COLO829 (cell line): Measurements from ENCODE around the gene HOTAIR.
A peak's percentile ranks its signal among the peaks of the same experiment; 100 is the strongest.

Source experiments
- DNase-seq: peaks from one replicate; pipeline ENCODE4 v3.0.0; 2012; ENCODE audit warnings: low spot score

The HOTAIR gene

DNA sequence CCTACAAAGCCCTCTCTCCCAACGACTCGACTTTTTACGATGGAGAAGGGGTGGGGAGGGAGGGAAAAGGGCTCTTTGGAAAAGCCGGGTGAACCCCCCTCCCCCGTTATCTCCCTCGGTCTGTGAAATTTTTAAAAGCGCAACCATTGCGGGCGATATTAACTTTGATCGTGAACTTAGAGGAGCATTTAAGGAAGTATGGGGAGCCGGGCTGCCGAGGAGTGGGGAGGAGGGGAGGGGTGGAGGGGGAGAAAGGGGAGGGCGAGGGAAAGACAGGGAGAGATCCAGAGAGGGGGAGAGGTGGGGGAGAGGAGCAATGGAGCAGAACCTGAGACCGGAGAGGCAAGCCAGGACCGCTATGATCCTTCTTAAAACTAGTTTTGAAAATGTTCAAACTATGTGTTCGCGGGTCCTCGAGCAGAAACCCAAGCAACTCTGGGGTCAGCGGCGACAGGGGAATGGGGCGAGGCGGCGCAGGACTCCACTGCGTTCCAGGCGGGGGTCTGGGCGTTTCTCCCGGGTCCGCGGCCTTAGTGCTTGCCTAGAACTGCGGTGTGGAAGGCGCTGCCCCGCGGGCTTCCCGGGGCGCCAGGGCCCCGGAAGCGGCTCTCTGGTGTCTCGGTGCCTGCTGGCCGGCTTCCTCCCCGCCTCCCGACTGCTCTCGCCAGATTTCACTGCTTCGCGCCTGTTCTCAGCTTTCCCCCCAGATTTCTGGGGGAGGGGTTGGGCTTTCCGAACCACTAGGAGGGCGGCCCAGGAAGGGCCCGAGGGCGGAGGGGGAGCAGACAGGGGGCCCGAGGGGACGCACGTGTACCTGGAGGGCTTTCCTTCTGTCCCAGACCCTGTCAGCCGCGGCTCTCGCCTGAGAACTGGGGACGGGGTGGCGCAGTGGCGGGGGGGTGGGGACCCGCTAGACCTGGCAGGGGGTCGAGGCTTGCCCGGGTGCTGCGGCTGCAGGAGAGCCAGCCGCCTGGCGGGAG, at the start of gene HOTAIR:
Gene HOTAIR, minus strand, starts transcription at position 871 of the 980 bp plus-strand sequence.
- DNase-seq: peak; percentile 61

DNA sequence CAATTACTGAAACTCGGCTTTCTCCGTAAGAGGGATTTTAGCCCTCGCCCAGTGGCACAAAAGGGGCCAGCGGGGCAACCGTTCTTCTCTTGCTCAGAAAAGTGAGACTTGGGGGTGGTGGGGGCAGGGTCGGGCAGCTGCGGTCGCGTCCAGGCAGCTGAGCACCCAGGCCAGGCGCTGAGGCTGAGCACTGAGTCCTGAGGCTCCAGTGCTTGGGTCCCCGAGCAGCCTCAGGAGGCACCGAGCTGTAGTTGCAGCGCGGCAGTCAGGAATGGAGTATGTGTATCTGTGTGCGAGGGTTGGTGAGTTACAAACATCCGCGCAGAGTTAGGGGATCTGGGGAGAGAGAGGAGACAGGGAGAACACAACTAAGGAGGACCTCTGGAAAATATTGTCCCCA, 49.4 kb upstream of the HOTAIR start:
- DNase-seq: no peak

DNA sequence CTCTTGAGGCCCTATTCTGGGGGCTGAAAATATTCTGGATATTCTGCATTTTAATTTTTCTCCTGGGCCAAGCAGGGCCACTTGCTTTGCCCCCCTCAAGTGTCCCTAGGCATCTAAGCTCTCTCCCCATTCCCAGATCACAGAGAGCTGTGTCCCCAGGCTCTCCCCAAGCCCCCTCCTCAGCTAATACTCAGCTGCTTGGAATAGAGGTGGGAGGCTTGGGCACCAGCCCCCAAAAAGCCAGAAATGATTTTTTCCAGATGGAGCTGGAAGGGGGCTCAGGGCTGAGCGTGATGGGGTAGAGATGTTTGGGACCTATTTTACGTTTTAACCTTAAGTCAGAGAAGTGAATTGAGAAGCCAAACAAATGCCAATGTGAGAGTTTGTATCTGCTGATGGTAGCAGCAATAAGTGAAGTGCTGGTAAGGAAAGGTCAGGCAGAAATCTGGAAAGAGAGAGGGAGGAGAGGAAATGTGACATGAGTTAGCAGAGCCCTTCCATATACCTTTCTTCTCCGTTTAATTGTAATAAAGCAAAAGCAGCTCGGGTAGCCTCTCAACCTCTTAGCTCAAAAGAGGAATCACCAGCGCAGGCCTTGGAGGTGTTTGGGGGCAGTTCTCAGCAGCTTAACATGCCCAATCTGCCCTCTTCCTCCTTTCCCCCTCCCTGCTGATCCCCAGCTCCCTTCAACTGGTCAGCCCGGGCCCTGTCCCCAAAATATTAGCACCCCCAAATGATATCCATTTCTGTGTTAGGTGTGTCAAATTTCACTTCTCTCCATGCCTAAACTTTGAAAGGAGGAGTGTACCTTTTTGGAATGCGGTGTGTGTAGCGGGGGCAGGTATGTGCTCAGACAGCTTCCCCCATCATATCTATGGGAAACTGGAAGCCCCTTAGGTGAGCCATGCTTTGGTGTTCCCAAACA, 48.5 kb upstream of the HOTAIR start:
- DNase-seq: no peak

DNA sequence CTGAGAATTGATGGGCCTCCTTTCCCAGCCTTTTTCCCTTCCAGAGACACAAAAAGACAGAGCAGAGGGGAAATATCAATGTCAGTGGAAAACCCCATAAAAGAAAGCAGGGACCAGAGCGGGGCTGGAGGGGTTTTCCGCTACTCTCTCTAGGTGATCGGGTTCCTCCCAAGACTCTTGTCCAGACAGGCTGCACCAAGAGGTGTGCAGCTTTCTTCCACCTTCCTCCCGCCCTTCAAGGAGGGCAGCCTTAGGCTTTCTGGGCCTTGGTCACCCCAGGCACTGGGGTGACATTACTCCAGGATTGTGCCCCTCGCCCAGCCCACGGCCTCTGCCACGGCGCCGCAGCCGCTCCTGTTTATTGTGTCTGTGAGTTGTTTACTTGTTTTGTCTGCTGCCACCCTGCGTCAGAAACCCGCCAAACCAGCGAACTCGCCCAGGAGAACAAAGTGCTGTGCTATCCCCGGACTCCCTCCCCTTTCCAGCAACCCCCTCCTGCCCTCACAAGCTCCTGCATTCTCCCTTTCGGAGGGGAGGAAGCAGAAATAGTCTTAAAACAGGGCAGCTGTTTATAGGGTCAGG, 46.8 kb upstream of the HOTAIR start:
- DNase-seq: no peak

DNA sequence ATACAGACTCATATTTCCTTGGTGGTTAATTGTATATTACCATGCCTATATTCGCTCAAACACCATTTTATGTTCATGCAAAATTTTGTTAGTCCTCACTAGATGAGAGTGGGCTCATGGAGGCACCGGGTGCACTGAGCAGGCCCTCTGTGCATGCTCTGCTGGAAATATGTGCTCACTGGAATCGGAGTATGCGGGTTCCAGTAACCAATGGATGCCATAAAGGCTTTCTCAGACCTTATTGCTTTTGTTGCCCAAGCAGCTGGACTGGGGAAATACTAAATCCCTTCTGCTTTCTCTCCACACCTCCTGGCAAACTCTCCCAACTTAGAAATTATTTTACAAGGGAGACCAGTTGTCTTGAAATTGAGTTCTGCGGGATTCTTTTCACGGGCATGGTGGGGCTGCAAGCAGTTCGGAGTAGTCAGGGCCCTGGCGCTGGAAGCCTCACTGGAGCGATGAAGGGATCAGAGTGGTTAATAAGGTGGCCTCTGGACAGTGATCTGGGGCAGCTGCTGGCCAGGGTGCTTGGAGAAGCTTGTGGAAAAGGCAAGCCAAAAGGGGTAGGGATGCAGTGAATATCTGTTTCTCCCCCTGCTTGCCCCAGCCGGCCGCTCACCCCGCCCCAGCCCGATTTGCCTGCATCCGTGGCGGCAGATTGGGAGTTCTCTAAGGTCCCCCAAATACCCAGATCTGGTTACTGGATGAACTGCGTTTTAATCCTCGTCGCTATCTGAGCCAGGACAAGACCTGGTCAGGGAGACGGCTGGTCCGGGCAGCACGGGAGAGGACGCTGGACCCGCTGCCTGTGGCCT, 46.0 kb upstream of the HOTAIR start:
- no peak for DNase-seq

DNA sequence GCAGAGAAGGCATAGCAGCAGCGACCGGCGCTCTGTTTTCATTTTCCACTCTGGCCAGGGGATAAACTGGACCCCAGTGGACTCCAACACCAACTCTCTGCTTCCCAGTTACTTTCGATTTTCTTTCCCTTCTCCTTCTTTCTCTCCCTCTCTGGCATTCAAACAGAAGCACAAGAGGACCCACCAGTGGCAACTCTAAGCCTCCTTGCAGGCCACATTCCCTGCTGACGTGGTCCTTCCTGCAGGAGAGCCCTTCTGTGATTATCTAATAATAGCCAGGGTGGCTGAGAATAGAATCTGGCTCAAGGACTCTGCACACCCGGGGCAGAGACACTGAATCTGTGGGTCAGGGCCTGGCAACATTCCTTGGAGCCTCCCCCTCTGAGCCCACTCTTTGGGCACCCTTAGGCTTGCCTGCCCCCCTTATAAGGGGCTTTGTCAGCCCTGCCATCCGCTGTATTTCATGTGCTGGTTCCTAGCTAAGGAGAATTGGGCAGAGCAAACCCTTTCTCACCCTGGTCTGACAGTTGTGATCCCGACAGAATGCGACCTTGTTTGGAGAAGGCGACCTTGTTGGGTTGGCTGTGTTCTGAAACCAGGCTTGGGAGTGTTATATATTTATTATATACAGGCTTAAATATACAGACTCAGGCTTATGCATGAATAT, 45.3 kb upstream of the HOTAIR start:
- no peak for DNase-seq

DNA sequence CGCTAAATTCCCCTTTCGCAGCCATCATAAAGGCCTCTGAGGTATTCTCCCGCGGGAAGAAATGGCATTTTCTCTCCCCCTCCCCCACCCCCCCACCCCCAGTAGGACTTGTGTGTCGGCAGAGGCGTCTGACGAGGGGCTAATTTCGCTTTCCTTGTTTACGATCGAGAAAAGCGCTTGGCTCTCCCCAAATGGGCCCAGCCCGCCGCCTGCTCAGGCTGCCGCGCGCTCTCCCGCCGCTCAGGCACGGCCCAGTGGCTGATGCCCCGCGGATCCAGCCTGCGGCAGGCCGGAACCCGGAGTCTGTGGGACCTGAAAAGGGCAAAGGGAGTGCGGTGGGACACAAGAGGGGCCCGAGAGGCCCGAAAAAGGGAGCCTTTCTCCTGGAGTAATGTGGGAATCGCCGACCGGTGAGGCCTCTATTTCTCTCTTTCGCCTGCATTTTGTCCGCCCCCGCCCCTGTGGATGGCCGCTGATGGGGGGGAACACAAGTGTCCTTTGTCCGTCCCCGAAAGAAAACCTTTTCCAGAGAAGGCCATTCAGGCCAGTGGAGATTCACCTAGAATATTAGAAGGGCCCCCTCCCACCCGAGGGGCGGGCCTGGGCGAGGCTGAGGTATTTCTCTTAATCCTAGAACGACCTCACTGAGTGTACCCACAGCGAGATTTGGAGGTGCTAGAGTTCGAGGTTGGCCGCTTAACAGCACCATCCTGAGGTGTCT, 44.5 kb upstream of the HOTAIR start:
- DNase-seq: no peak

DNA sequence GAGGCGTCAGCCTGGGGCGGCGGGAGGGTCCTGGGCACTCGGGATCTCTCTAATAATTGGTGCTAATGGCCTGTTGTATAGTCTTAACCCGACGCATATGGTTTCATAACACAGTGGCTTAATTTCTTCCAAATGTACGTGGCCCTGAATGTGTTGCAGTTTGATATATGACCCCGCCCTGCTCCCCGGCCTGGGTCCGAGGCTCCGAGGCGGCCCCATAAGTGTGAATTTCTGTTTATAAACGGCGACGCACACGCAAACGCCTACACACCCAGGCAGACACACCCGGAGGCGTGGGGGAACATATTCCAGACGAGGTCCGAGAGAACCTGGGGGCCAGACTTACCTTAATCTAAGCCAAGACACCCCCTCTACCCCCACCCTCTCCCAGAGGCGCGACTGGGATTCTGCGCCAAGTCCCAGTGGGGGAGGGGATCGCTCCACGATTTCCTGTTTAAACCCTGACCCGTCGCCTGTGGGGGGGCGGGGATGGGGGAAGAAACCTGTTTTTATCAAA, 43.8 kb upstream of the HOTAIR start:
- peak; percentile 60 for DNase-seq

DNA sequence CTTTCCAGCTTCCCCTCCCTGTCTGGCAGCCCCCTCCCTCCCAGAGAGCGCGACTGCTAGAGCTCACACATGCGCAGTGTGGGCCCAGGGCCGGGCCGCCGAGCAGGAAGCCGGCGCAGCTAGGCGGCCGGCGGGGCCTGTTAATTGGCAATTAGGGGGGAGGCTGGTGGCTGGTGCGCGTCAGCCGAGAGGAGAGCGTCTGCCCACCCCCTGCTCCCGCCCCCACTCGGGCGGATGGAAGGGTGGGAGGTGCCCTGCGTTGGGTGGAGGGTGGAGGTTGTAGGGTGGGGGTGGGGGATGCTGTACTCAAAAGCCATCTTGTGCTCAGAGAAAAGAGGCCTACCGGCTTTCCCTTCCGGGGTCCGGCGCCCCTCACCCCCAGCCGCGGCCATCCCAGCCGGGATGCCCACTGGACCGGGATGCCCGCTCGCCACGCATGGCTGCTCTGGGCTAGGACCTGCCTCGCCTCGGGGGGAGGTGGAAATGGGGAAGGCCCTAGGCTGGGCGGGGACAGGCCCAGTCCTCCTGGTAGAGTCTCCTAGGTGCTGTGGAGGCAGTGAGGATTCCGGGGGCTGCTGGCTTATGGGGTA, 43.2 kb upstream of the HOTAIR start:
- DNase-seq: peak; percentile 97

DNA sequence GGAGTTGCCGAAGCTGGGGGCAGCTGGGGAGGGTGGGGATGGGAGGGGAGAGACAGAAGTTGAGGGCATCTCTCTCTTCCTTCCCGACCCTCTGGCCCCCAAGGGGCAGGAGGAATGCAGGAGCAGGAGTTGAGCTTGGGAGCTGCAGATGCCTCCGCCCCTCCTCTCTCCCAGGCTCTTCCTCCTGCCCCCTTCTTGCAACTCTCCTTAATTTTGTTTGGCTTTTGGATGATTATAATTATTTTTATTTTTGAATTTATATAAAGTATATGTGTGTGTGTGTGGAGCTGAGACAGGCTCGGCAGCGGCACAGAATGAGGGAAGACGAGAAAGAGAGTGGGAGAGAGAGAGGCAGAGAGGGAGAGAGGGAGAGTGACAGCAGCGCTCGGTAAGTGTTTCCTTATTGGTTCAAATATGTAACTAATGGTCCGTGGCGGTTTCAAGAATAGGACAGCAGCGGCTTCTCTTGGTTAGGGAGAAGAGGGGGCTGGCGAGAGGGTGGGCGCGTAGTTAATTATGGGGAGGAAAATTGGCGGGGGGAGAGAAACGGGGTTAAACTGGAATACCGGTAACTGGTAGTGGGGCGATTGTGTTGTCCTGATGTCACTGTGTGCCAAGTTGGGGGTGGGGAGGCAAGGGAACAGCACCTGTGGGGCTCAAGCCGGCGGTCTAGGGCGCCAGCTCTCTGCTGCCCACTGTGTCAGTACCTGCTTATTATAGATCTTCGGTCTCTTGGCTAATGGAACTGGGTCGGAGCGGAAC, 42.5 kb upstream of the HOTAIR start:
- DNase-seq: no peak

DNA sequence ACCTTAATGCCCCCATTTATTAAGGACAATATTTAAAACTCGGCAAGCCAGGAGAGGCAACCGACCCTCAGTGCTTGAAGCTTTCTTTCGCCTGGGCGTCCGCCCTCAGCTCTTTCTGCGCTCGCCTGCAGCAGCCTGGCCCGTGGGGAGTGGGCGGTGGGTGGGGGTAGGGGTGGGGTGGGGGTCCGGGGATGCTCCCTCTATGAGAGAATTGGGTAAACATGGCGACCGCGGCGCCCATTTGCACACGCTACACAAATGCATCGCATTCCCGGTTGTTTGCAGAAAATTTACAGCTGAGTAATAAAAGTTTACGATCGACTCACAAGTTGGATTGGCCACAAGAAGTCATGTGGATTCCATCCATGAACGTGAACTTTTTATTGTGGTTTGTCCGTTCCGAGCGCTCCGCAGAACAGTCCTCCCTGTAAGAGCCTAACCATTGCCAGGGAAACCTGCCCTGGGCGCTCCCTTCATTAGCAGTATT, 41.8 kb upstream of the HOTAIR start:
- peak; percentile 88 for DNase-seq

DNA sequence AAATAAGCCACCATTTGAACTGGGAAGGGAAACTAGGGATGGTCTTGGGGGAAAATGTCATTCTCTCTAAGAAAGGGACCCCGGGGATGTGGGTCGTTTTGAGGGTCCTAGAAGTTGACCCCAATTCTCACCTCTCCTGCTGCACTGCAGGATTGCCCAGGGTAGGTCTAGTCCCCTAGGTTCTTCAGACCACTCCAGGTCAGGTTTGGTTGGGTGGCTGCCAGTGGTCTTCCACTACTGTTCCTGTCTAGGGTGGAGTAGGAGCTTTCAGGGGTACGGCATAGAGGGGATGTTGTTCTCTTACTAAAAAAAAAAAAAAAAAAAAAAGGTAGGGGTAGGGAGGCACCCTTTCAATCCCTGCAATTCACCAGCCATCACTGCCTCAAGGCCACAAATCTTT, 41.3 kb upstream of the HOTAIR start:
- DNase-seq: no peak

DNA sequence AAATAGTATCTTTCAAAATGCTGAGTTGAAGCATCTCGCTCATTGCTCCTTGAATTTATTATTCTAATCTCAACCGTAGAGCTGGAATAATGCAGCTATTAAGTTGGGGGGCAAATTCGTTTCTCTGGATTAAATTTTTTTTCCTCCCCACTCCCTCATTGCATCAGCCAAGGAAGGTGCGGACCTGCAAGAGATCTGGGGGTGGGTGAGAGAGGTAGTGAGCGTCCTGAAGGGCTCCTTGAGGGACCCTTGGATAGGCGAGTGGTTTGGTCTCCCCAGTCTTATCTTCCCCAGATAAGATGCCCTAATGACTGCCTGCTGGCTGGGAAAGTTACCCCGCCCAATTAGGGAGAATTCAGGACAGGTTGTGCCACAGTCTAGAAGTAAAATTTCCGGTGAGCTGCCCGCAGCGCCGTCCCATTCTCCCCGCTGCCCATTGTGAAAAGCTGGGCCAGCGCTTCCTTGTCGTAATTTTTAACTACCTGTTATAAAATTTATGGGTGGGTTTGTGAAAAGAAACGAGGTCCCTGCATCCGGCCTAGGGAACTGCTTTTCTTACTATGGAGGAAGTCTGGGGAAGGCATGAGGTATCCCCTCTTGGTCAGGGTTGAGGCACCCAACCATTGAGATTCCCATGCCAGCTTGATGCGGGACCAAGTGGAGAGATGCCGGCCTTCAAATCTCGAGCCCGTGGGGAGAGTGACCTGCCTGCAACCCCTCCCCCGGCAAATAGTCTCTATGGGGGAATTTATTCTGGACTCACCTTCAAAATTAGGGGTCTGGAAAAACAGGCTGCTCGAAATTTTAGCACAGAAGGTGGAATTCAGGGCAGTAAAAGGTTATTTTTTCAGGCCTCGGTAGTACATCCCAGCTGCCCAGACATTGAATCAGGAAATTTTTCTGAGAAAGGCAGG, 40.5 kb upstream of the HOTAIR start:
- DNase-seq: no peak

DNA sequence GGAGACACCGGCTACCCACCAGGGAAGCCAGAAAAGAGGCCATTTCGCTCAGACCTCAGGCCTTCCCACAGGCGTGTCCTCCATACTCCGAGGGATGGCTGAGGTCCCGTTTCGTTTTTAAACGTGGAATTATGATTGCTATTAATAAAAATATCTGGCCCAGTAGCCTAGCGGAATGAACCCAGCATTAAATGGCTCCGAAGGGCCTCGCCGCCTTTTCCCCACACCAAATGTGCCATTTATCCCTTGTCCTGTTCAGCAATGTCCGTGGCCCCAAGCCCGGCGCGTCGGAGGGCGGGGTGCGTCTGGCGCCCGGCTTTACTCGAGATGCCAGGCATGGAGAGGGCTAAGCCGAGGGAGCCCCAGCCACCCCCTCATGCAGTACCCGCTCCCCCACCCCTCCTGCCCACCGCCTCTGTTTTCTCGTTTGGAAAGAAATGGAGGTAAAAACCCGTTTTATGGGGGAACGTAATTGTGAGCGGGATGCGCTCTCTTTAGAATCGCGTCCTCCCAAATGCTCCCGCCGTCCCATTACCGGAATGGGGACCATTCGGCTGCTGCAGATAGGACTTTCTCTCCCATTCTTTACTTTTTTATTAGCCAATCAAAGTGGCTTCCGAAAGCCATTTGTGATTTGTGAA, 39.7 kb upstream of the HOTAIR start:
- no peak for DNase-seq

DNA sequence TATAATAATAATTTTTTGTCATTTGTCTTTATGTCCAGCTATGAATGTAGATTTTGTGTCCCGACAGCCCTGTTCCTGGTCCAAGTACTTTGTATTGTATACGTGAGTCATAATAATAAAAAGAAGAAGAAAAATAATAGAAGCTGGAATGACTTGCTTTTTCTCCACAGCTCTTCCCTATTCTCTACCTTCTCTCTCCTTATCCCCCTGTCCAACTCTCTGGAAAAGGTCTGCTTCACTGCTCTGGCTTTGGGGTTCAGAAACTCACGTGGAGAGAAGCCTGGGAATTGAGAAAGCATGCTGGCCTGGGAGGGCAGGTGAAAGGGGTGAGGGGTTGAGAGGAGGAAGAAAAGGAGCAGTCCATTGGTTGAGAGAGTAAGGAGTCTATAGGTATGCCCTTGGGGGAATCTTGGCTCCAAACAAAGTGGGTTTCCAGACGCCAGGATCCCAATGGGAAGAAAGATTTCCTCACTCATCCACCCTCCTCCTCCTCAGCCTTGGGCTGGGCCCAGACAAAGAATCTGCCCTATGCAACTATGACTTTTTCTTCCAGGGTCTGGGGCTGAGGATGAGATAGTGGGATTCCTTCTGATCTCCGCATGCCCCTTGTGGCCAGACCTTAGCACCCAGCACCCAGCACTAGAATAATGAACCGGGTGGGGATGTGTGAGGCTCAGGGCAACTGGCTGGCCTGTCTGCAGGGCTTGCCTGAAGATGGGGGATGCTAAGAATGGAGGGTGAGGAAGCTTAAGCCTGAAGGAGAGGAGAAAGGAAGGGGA, 38.1 kb upstream of the HOTAIR start:
- DNase-seq: no peak
